ENCODE measurements around the gene HES4.

The HES4 gene
- total RNA-seq = 0.24 to 52.3 (median 0.94) reads per million in 18 experiments

GRCh38 chr1:999725-1000356, at the start of gene HES4:
TSS of gene HES4 (minus strand) at chr1:1000097. CDS start at chr1:999973, 124 bp downstream.
- DNase-seq = peak; percentile 62 to 77

- DNase-seq = no peak
Measured at GRCh38 chr1:1048765-1049164, 48.9 kb upstream of the HES4 start.

- DNase-seq = no peak
Measured at GRCh38 chr1:1047963-1048362, 48.1 kb upstream of the HES4 start.

- DNase-seq = no peak
Measured at GRCh38 chr1:1047407-1047806, 47.5 kb upstream of the HES4 start.

- DNase-seq = no peak
Measured at GRCh38 chr1:1046767-1047166, 46.9 kb upstream of the HES4 start.

- DNase-seq = no peak
Measured at GRCh38 chr1:1046243-1046642, 46.3 kb upstream of the HES4 start.

GRCh38 chr1:1045129-1045528, 45.2 kb upstream of the HES4 start:
- DNase-seq = no peak

GRCh38 chr1:1044455-1045078, 44.7 kb upstream of the HES4 start:
- no peak for DNase-seq

GRCh38 chr1:1043921-1044320, 44.0 kb upstream of the HES4 start:
- no peak for DNase-seq

GRCh38 chr1:1043411-1043810, 43.5 kb upstream of the HES4 start:
- DNase-seq = no peak

- no peak for DNase-seq
Measured at GRCh38 chr1:1042835-1043234, 42.9 kb upstream of the HES4 start.

- no peak for DNase-seq
Measured at GRCh38 chr1:1041873-1042272, 42.0 kb upstream of the HES4 start.

GRCh38 chr1:1041092-1041523, 41.2 kb upstream of the HES4 start:
- no peak for DNase-seq

- peak; percentile 45 to 78 for DNase-seq
Measured at GRCh38 chr1:1040004-1040991, 40.4 kb upstream of the HES4 start.

- DNase-seq = peak; percentile 41 to 72
Measured at GRCh38 chr1:1039145-1039910, 39.4 kb upstream of the HES4 start.

- peak; percentile 68 to 86 for DNase-seq
Measured at GRCh38 chr1:1038694-1039093, 38.8 kb upstream of the HES4 start.

- peak in 1 of 2 donors; percentile 34 for DNase-seq
Measured at GRCh38 chr1:1037366-1038327, 37.8 kb upstream of the HES4 start.

- DNase-seq = no peak
Measured at GRCh38 chr1:1035291-1035943, 35.5 kb upstream of the HES4 start.

GRCh38 chr1:1034439-1034781, 34.5 kb upstream of the HES4 start:
- peak in 1 of 2 donors; percentile 27 for DNase-seq

GRCh38 chr1:1033731-1034438, 34.0 kb upstream of the HES4 start:
- DNase-seq = no peak
